ENCODE results near the gene CD226. TPM values are rescaled to one million over a fixed set of nuclear protein-coding genes. Genes with fewer than 3 reads are reported as not detected.

The CD226 gene
- total RNA-seq (1 to 10 TPM; 3.1 to 3.2 TPM), polyA plus RNA-seq (under 1 TPM in 1 of 2 donors, not detected in 1; 0.15 TPM)
- long read RNA-seq, donor 1: 0 reads
- long read RNA-seq, donor 2, partial matches to known transcripts: 0 of 2 reads
- long read RNA-seq, donor 2, other reads (novel, unspliced or antisense): 2 of 2 reads

- no peak within 1 kb of the TSS for H3K4me3 ChIP-seq (ENCODE audit: low read length in 2 of 2)
- ATAC-seq (ENCODE audit: low FRiP score): no peak
These were observed at the start of gene CD226 for GRCh38 chr18:69947361-69948133. CD226 (minus strand) TSS chr18:69947873; CDS start chr18:69947406, 467 bp downstream.

DNA sequence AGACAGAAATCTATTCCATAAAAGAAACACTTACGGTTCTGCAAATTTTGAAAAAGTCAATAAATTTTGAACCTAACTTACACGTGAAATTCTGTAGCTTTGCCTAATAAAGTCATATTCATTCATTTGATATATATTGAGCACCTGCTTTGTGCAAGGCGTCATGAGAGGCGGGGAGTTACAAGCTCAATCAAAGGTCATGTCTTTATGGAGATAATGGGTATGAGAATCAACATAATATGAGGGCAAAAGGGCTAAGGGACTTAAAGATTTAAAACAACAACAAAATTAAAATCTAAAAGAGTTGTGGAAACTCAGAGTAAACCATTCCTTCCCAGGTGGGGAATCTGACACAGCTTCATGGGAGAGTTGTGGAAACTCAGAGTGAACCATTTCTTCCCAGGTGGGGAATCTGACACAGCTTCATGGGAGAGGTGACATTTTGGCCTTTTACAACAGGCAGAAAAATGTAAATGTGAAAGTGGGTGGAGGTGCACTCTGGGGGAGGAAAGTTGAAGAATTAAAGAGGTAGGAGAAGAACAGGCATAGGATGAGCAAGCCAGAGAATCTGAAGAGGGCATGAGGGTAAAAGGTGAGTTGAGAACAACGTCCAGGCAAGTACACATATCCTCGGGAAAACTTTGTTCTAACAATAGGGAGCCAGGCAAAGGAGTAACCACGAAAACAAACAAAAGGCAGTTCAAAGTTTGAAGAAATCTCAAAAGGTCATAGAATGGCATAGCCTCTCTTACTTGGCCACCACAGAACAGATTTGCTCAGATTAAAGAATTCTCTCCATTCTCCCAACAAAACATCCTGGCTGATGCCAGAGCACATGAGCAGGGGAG lies 49.5 kb upstream of the CD226 start:
- Histone ChIP-seq H3K4me1 (ENCODE audit: control insufficient read depth in 1 of 2, insufficient read depth in 2 of 2, low read length in 2 of 2) (peaks cover 4% of the 10 kb centered on the region in 2 donors), H3K27ac (ENCODE audit: low read depth in 1 of 2, low read length in 2 of 2) (no peak overlapping the region), H3K9me3 (ENCODE audit: control insufficient read depth, low read length) (no peaks in the 10 kb centered on the region), H3K27me3 (ENCODE audit: control insufficient read depth in 1 of 2, insufficient read depth in 2 of 2, low read length in 1 of 2) (no peaks in the 10 kb centered on the region), H3K4me3 (ENCODE audit: low read length in 2 of 2) (no peak overlapping the region), H3K36me3 (ENCODE audit: control insufficient read depth in 1 of 2, insufficient read depth in 2 of 2, low read length in 1 of 2) (peaks cover 0 to 4% of the 10 kb centered on the region in 2 donors)
- ATAC-seq (ENCODE audit: low FRiP score) (no peak), DNase-seq (no peak)
- intact Hi-C loops (cut with DNase I): no loop called here
- WGBS, 2 donors: 55 to 56% methylated on average over 7 of the region's 7 CpGs

More at GRCh38 chr18:69947361-69948133, at the start of gene CD226:
- no peaks in the 10 kb centered on the region for H3K36me3 ChIP-seq (ENCODE audit: control insufficient read depth in 1 of 2, insufficient read depth in 2 of 2, low read length in 1 of 2)
- peaks cover 0 to 1% of the 10 kb centered on the region in 2 donors for H3K4me1 ChIP-seq (ENCODE audit: control insufficient read depth in 1 of 2, insufficient read depth in 2 of 2, low read length in 2 of 2)
- H3K27ac ChIP-seq (ENCODE audit: low read depth in 1 of 2, low read length in 2 of 2): no peak within 1 kb of the TSS
- no peaks in the 10 kb centered on the region for H3K27me3 ChIP-seq (ENCODE audit: control insufficient read depth in 1 of 2, insufficient read depth in 2 of 2, low read length in 1 of 2)
- intact Hi-C loops (cut with DNase I): no loop called here
- no peaks in the 10 kb centered on the region for H3K9me3 ChIP-seq (ENCODE audit: control insufficient read depth, low read length)
- WGBS, 2 donors: 89 to 91% methylated on average over 7 of the region's 7 CpGs
- DNase-seq: no peak

DNA sequence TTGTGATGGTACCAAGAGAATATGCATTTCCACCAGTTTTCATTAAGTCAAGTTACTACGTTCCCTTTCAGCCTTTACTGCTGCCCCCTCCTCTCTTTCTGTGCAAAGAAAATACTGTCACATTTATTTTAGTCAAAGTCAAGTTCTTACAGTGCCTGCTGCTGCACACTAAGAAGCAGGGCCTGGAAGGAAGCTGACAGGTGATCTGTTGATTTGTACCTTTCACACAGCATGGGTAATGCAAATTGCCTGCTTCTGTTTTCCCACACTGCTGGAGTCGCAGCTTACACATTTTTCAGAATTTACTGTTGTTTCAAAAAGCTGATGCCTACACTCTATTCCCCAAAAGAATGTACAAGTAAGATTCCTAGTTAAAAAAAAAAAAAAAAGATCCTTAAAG lies 48.7 kb upstream of the CD226 start:
- WGBS, 2 donors: 15 to 18% methylated on average over 2 of the region's 2 CpGs
- no peak overlapping the region for H3K27ac ChIP-seq (ENCODE audit: low read depth in 1 of 2, low read length in 2 of 2)
- no peak overlapping the region for H3K4me3 ChIP-seq (ENCODE audit: low read length in 2 of 2)
- no peaks in the 10 kb centered on the region for H3K27me3 ChIP-seq (ENCODE audit: control insufficient read depth in 1 of 2, insufficient read depth in 2 of 2, low read length in 1 of 2)
- no peak for ATAC-seq (ENCODE audit: low FRiP score)
- peaks cover 0 to 4% of the 10 kb centered on the region in 2 donors for H3K36me3 ChIP-seq (ENCODE audit: control insufficient read depth in 1 of 2, insufficient read depth in 2 of 2, low read length in 1 of 2)
- no peaks in the 10 kb centered on the region for H3K9me3 ChIP-seq (ENCODE audit: control insufficient read depth, low read length)
- DNase-seq: no peak
- H3K4me1 ChIP-seq (ENCODE audit: control insufficient read depth in 1 of 2, insufficient read depth in 2 of 2, low read length in 2 of 2): peaks cover 4% of the 10 kb centered on the region in 2 donors
- intact Hi-C loops (cut with DNase I): no loop called here

GRCh38 chr18:69995774-69996173 lies 48.1 kb upstream of the CD226 start:
- Histone ChIP-seq H3K4me3 (ENCODE audit: low read length in 2 of 2) (no peak overlapping the region), H3K36me3 (ENCODE audit: control insufficient read depth in 1 of 2, insufficient read depth in 2 of 2, low read length in 1 of 2) (peaks cover 0 to 4% of the 10 kb centered on the region in 2 donors), H3K9me3 (ENCODE audit: control insufficient read depth, low read length) (no peaks in the 10 kb centered on the region), H3K27ac (ENCODE audit: low read depth in 1 of 2, low read length in 2 of 2) (no peak overlapping the region), H3K27me3 (ENCODE audit: control insufficient read depth in 1 of 2, insufficient read depth in 2 of 2, low read length in 1 of 2) (no peaks in the 10 kb centered on the region), H3K4me1 (ENCODE audit: control insufficient read depth in 1 of 2, insufficient read depth in 2 of 2, low read length in 2 of 2) (peaks cover 4% of the 10 kb centered on the region in 2 donors)
- no peak for DNase-seq
- intact Hi-C loops (cut with DNase I): no loop called here
- ATAC-seq (ENCODE audit: low FRiP score): no peak
- 89% methylated on average over 3 of the region's 3 CpGs for WGBS, 2 donors

DNA sequence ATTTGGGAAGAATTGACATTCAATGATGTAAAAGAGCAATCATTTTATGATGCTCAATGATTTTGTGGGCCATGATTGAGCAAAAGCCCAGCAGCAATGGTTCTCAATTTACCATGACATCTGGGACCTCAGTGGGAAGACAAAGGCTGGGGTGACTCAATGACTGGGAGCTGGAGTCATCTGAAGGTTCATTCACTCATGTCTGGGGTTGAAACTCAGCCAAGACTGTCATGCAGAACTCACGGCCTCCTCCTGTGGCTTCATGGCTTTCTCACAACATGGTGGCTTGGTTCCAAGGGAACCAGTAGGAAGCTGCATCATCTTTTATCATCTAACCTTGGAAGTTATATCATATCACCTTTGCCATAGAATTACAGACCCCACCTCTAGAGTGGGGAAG lies 45.1 kb upstream of the CD226 start:
- 76 to 88% methylated on average over 1 of the region's 1 CpG for WGBS, 2 donors
- no peaks in the 10 kb centered on the region for H3K27me3 ChIP-seq (ENCODE audit: control insufficient read depth in 1 of 2, insufficient read depth in 2 of 2, low read length in 1 of 2)
- peaks cover 0 to 2% of the 10 kb centered on the region in 2 donors for H3K4me1 ChIP-seq (ENCODE audit: control insufficient read depth in 1 of 2, insufficient read depth in 2 of 2, low read length in 2 of 2)
- ATAC-seq (ENCODE audit: low FRiP score): no peak
- intact Hi-C loops (cut with DNase I): no loop called here
- peaks cover 0 to 2% of the 10 kb centered on the region in 2 donors for H3K36me3 ChIP-seq (ENCODE audit: control insufficient read depth in 1 of 2, insufficient read depth in 2 of 2, low read length in 1 of 2)
- DNase-seq: no peak
- no peak overlapping the region for H3K27ac ChIP-seq (ENCODE audit: low read depth in 1 of 2, low read length in 2 of 2)
- no peaks in the 10 kb centered on the region for H3K9me3 ChIP-seq (ENCODE audit: control insufficient read depth, low read length)
- H3K4me3 ChIP-seq (ENCODE audit: low read length in 2 of 2): no peak overlapping the region

- Histone ChIP-seq H3K27me3 (ENCODE audit: control insufficient read depth in 1 of 2, insufficient read depth in 2 of 2, low read length in 1 of 2) (no peaks in the 10 kb centered on the region), H3K27ac (ENCODE audit: low read depth in 1 of 2, low read length in 2 of 2) (no peak overlapping the region), H3K36me3 (ENCODE audit: control insufficient read depth in 1 of 2, insufficient read depth in 2 of 2, low read length in 1 of 2) (peaks cover 0 to 2% of the 10 kb centered on the region in 2 donors), H3K9me3 (ENCODE audit: control insufficient read depth, low read length) (no peaks in the 10 kb centered on the region), H3K4me1 (ENCODE audit: control insufficient read depth in 1 of 2, insufficient read depth in 2 of 2, low read length in 2 of 2) (no peaks in the 10 kb centered on the region), H3K4me3 (ENCODE audit: low read length in 2 of 2) (no peak overlapping the region)
- ATAC-seq (ENCODE audit: low FRiP score) (no peak), DNase-seq (no peak)
- intact Hi-C loops (cut with DNase I): no loop called here
- 99 to 100% methylated on average over 1 of the region's 1 CpG for WGBS, 2 donors
These were observed 40.2 kb upstream of the CD226 start for GRCh38 chr18:69987870-69988269.

DNA sequence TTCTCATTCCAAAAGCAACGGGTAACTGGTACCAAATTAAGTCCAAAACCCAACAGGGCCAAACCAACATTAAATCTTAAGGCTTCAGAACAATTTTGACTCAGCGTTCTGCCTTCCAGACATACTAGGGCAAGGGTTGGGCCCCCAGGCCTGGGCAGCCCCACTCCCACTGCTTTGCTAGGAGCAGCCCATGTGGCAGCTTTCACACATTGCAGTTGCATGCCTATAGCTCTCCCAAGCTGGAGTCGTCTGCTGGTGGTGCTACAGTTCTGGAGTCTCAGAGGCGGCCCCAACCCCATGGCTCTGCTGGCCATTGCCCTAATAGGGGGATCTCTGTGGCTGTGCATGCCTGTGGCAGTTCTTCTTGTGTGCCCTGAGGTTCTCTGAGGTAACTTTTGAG lies 37.6 kb upstream of the CD226 start:
- 91 to 93% methylated on average over 4 of the region's 4 CpGs for WGBS, 2 donors
- no peaks in the 10 kb centered on the region for H3K27me3 ChIP-seq (ENCODE audit: control insufficient read depth in 1 of 2, insufficient read depth in 2 of 2, low read length in 1 of 2)
- H3K27ac ChIP-seq (ENCODE audit: low read depth in 1 of 2, low read length in 2 of 2): no peak overlapping the region
- no peak overlapping the region for H3K4me3 ChIP-seq (ENCODE audit: low read length in 2 of 2)
- DNase-seq (no peak), ATAC-seq (ENCODE audit: low FRiP score) (no peak)
- no peaks in the 10 kb centered on the region for H3K9me3 ChIP-seq (ENCODE audit: control insufficient read depth, low read length)
- no peaks in the 10 kb centered on the region for H3K4me1 ChIP-seq (ENCODE audit: control insufficient read depth in 1 of 2, insufficient read depth in 2 of 2, low read length in 2 of 2)
- intact Hi-C loops (cut with DNase I): no loop called here
- H3K36me3 ChIP-seq (ENCODE audit: control insufficient read depth in 1 of 2, insufficient read depth in 2 of 2, low read length in 1 of 2): no peaks in the 10 kb centered on the region

DNA sequence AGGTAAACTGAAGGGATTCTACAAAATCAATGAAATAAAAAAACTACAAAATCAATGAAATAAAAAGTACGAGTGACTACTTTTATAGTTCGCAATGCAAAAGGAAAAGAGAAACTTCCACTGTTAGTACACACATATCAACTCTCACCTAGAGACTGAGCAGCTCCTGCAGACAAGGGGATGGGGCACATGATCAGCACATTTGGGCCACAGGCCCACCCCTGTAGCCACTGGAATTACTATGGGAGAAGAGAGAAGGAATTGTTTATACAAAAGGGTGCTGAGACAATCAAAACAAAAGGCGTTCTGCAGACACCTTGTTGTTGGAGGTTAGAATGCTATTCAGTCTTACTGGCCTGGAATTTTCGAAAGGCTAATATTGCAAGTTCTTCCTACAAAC lies 34.7 kb upstream of the CD226 start:
- WGBS, 2 donors: 91 to 94% methylated on average over 4 of the region's 4 CpGs
- no peaks in the 10 kb centered on the region for H3K36me3 ChIP-seq (ENCODE audit: control insufficient read depth in 1 of 2, insufficient read depth in 2 of 2, low read length in 1 of 2)
- intact Hi-C loops (cut with DNase I): no loop called here
- H3K4me3 ChIP-seq (ENCODE audit: low read length in 2 of 2): no peak overlapping the region
- no peak for DNase-seq
- H3K4me1 ChIP-seq (ENCODE audit: control insufficient read depth in 1 of 2, insufficient read depth in 2 of 2, low read length in 2 of 2): no peaks in the 10 kb centered on the region
- H3K27ac ChIP-seq (ENCODE audit: low read depth in 1 of 2, low read length in 2 of 2): no peak overlapping the region
- H3K9me3 ChIP-seq (ENCODE audit: control insufficient read depth, low read length): peaks cover 4% of the 10 kb centered on the region
- no peaks in the 10 kb centered on the region for H3K27me3 ChIP-seq (ENCODE audit: control insufficient read depth in 1 of 2, insufficient read depth in 2 of 2, low read length in 1 of 2)
- no peak for ATAC-seq (ENCODE audit: low FRiP score)

Data from aorta (tissue), 5 donors.